Measurements from ENCODE around the gene ROGDI. TPM values are rescaled to one million over a fixed set of nuclear protein-coding genes. Genes with fewer than 3 reads are reported as not detected.
A peak's percentile ranks its signal among the peaks of the same experiment; 100 is the strongest.

ROGDI gene
- total and polyA plus RNA-seq, 9 of the 15 experiments (the other 6 are each of a cell fraction or from before 2014, with no cell fraction given) = 0.97 to 37.3 (median 16.5) TPM

- no peak; the same call in 1 of the 2 replicates for TF ChIP-seq ZBTB33 (CRISPR knock-in tag; IDR thresholded peaks at IDR 0.05)
- no peak for TF ChIP-seq ZNF398 (CRISPR knock-in tag; IDR thresholded peaks at IDR 0.05)
- TF ChIP-seq NR2C2 (CRISPR knock-in tag; IDR thresholded peaks at IDR 0.05) = peak; percentile 13; the same call in 1 of the 2 replicates
- TF ChIP-seq NR2C2 (tag; IDR thresholded peaks at IDR 0.05) = peak; percentile 79
- TF ChIP-seq, protein P1, sequence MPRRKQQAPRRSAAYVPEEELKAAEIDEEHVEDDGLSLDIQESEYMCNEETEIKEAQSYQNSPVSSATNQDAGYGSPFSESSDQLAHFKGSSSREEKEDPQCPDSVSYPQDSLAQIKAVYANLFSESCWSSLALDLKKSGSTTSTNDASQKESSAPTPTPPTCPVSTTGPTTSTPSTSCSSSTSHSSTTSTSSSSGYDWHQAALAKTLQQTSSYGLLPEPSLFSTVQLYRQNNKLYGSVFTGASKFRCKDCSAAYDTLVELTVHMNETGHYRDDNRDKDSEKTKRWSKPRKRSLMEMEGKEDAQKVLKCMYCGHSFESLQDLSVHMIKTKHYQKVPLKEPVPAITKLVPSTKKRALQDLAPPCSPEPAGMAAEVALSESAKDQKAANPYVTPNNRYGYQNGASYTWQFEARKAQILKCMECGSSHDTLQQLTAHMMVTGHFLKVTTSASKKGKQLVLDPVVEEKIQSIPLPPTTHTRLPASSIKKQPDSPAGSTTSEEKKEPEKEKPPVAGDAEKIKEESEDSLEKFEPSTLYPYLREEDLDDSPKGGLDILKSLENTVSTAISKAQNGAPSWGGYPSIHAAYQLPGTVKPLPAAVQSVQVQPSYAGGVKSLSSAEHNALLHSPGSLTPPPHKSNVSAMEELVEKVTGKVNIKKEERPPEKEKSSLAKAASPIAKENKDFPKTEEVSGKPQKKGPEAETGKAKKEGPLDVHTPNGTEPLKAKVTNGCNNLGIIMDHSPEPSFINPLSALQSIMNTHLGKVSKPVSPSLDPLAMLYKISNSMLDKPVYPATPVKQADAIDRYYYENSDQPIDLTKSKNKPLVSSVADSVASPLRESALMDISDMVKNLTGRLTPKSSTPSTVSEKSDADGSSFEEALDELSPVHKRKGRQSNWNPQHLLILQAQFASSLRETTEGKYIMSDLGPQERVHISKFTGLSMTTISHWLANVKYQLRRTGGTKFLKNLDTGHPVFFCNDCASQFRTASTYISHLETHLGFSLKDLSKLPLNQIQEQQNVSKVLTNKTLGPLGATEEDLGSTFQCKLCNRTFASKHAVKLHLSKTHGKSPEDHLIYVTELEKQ (CRISPR knock-in tag; IDR thresholded peaks at IDR 0.05) = no peak
- peak; percentile 80 to 85 for TF ChIP-seq FOXK2 (conservative IDR thresholded peaks at IDR 0.05 in 1 of 2, IDR thresholded peaks at IDR 0.05 in 1 of 2; ENCODE audit: low read depth in 2 of 2)
- peak; percentile 76; the same call in 1 of the 2 replicates for TF ChIP-seq NR1H2 (CRISPR knock-in tag; IDR thresholded peaks at IDR 0.05)
- TF ChIP-seq HDGF (IDR thresholded peaks at IDR 0.05) = no peak
- TF ChIP-seq HDAC8 (tag; IDR thresholded peaks at IDR 0.05) = no peak
- peak; percentile 66; the same call in 1 of the 2 replicates for TF ChIP-seq SAFB (IDR thresholded peaks at IDR 0.05; ENCODE audit: borderline replicate concordance, low read depth, low read length)
- TF ChIP-seq OTX1 (CRISPR knock-in tag; IDR thresholded peaks at IDR 0.05) = 0 out of 2 replicates have a peak, but pooled peaks have one; percentile 9
- no peak for TF ChIP-seq GTF2E2 (tag; IDR thresholded peaks at IDR 0.05)
- TF ChIP-seq ZZZ3 (IDR thresholded peaks at IDR 0.05) = no peak
- no peak for TF ChIP-seq IRF2 (CRISPR knock-in tag; IDR thresholded peaks at IDR 0.05)
- TF ChIP-seq MCM2 (IDR thresholded peaks at IDR 0.05; ENCODE audit: low read depth) = no peak
- peak; percentile 54 for TF ChIP-seq DIDO1 (tag; IDR thresholded peaks at IDR 0.05; ENCODE audit: low read depth)
Measured at GRCh38 chr16:4766875-4767628, 35.4 kb downstream of the ROGDI start, which contains the start of gene ZNF500 (continued).

Measured in K562 (cell line).